CD4-positive, CD25-positive, alpha-beta regulatory T cell (primary cell): ENCODE data around the gene ELOVL5. TPM values are rescaled to one million over a fixed set of nuclear protein-coding genes. Genes with fewer than 3 reads are reported as not detected.

Experiments
- ATAC-seq, 2 donors: fragments of 150-1000 bp; cut with Tn5 transposase; one replicate each; pipeline ENCODE4 v1.10.0; 2021; ENCODE audit warnings: low read depth in 2 of 2, moderate number of reproducible peaks in 2 of 2, moderate library complexity in 1 of 2
- DNase-seq, 3 donors: peaks; one replicate each; pipeline versions ENCODE4 v3.0.0 to v3.0.0-alpha.2; 2012 to 2022; ENCODE audit warnings: mixed read lengths in 1 of 3
- H3K27ac ChIP-seq: one replicate; pipeline ENCODE4 v1.7.0; 2013; ENCODE audit warnings: mild to moderate bottlenecking, low read length; ENCODE audit not compliant: insufficient read depth, poor library complexity, severe bottlenecking
- H3K27me3 ChIP-seq: one replicate; pipeline ENCODE4 v1.7.0; 2013; ENCODE audit warnings: low read length; ENCODE audit not compliant: control insufficient read depth, insufficient read depth
- H3K36me3 ChIP-seq: one replicate; pipeline ENCODE4 v1.7.0; 2013; ENCODE audit warnings: mild to moderate bottlenecking, low read length, moderate library complexity; ENCODE audit not compliant: control insufficient read depth, insufficient read depth
- H3K4me1 ChIP-seq: 2 replicates; pipeline ENCODE4 v1.7.0; 2013; ENCODE audit warnings: mild to moderate bottlenecking, low read length; ENCODE audit not compliant: insufficient read depth, control insufficient read depth, poor library complexity, severe bottlenecking
- H3K4me3 ChIP-seq: one replicate; pipeline ENCODE4 v1.7.0; 2013; ENCODE audit warnings: low read depth, mild to moderate bottlenecking, low read length, moderate library complexity
- H3K9me3 ChIP-seq, 2 experiments: 1 replicate in 1 of 2; 2 replicates in 1 of 2; pipeline ENCODE4 v1.7.0; 2013; ENCODE audit warnings: low read length in 2 of 2, mild to moderate bottlenecking in 1 of 2, moderate library complexity in 1 of 2; ENCODE audit not compliant: control insufficient read depth in 2 of 2
- H3K27ac Mint-ChIP-seq, 3 donors: one replicate each; pipeline ENCODE4 v1.8.0; 2020 to 2022; ENCODE audit warnings: mild to moderate bottlenecking in 3 of 3, mixed read lengths in 3 of 3, moderate library complexity in 2 of 3
- H3K27me3 Mint-ChIP-seq: one replicate; pipeline ENCODE4 v1.8.0; 2022; ENCODE audit warnings: mild to moderate bottlenecking, mixed read lengths
- H3K36me3 Mint-ChIP-seq: one replicate; pipeline ENCODE4 v1.8.0; 2020; ENCODE audit warnings: mixed read lengths
- H3K4me1 Mint-ChIP-seq, 4 donors: one replicate each; pipeline ENCODE4 v1.8.0; 2020 to 2022; ENCODE audit warnings: mixed read lengths in 4 of 4, mild to moderate bottlenecking in 1 of 4
- H3K4me3 Mint-ChIP-seq, 4 donors: one replicate each; pipeline ENCODE4 v1.8.0; 2020 to 2022; ENCODE audit warnings: mild to moderate bottlenecking in 4 of 4, mixed read lengths in 4 of 4, moderate library complexity in 3 of 4
- H3K9me3 Mint-ChIP-seq, 7 donors: one replicate each; pipeline ENCODE4 v1.8.0; 2020 to 2022; ENCODE audit warnings: mixed read lengths in 7 of 7, mild to moderate bottlenecking in 3 of 7, moderate library complexity in 2 of 7
- polyA plus RNA-seq, 4 donors: library from polyadenylated mRNA; unstranded; fragments of 300-500 nt; fragmentation: Illumina TruSeq; gene quantifications; one replicate each; pipeline ENCODE4 v1.2.3, GENCODE V29; 2021
- total RNA-seq: library from RNA; stranded (reverse); gene quantifications from one replicate; pipeline ENCODE4 v1.2.3, GENCODE V29; 2022

Gene ELOVL5
- total and polyA plus RNA-seq, 5 donors from 2014 or later: 139 to 201 (median 159) TPM

DNA sequence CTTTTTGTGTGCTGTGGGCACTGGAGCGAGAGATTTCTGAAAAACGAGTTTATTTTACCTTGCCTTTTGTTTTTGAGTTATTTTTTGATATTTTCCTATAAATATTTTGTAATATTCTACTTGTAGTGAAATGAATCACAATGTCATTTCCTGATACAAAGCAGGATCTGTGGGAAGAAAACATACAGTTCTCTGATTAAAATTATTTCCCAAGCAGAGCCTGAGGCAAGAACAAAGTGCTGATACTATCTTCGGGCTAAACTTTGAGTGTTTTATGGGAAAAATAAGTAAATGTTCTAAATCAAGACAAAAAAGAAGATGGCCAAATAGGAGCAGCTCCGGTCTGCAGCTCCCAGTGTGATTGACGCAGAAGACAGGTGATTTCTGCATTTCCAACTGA lies 33.7 kb upstream of the ELOVL5 start:
- Histone ChIP-seq H3K4me1 (no peaks in the 10 kb centered on the region), H3K27ac (no peak overlapping the region), H3K27me3 (peaks cover 5% of the 10 kb centered on the region), H3K36me3 (no peaks in the 10 kb centered on the region), H3K9me3 (no peaks in the 10 kb centered on the region), H3K4me3 (no peak overlapping the region)
- H3K4me3 Mint-ChIP-seq: no peak overlapping the region
- H3K27ac Mint-ChIP-seq: no peak overlapping the region
- DNase-seq (no peak), ATAC-seq (no peak)
- H3K36me3 Mint-ChIP-seq: peaks cover 4% of the 10 kb centered on the region
- H3K4me1 Mint-ChIP-seq: no peaks in the 10 kb centered on the region
- peaks cover 0 to 5% (median 0%) of the 10 kb centered on the region in 7 donors for H3K9me3 Mint-ChIP-seq
- peaks cover 63% of the 10 kb centered on the region for H3K27me3 Mint-ChIP-seq

DNA sequence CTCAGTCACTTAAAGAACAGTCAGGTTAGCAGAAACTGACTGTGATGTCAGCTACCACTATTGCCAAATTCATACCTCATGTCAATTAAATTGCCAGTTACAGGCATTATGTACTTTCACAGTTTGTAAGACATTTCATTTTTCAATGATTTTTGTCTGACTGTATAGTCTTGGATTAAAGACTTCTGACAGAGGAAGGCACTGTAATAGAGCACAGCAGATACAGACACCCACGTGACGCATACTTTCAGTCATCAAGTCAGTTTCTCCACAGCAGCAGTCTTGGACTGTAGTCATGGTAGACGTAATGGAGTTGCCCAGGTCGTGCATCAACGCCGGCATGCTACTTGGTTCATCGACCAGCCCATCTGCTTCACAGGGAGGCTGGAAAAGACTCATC lies 29.5 kb upstream of the ELOVL5 start:
- Mint-ChIP-seq H3K4me3 (no peak overlapping the region), H3K27me3 (peaks cover 44% of the 10 kb centered on the region), H3K36me3 (no peaks in the 10 kb centered on the region), H3K27ac (no peak overlapping the region), H3K9me3 (peaks cover 0 to 1% (median 0%) of the 10 kb centered on the region in 7 donors), H3K4me1 (no peaks in the 10 kb centered on the region)
- no peaks in the 10 kb centered on the region for H3K36me3 ChIP-seq
- H3K4me3 ChIP-seq: no peak overlapping the region
- no peaks in the 10 kb centered on the region for H3K4me1 ChIP-seq
- no peak overlapping the region for H3K27ac ChIP-seq
- peaks cover 7% of the 10 kb centered on the region for H3K27me3 ChIP-seq
- no peaks in the 10 kb centered on the region for H3K9me3 ChIP-seq
- ATAC-seq: no peak
- DNase-seq: no peak

GRCh38 chr6:53377793-53378192 lies 29.0 kb upstream of the ELOVL5 start:
- H3K36me3 ChIP-seq: no peaks in the 10 kb centered on the region
- H3K4me3 ChIP-seq: no peak overlapping the region
- Mint-ChIP-seq H3K9me3 (peaks cover 0 to 1% (median 0%) of the 10 kb centered on the region in 7 donors), H3K4me3 (no peak overlapping the region), H3K27me3 (peaks cover 40% of the 10 kb centered on the region), H3K4me1 (no peaks in the 10 kb centered on the region), H3K36me3 (no peaks in the 10 kb centered on the region), H3K27ac (no peak overlapping the region)
- ATAC-seq (no peak), DNase-seq (no peak)
- no peaks in the 10 kb centered on the region for H3K9me3 ChIP-seq
- no peak overlapping the region for H3K27ac ChIP-seq
- H3K4me1 ChIP-seq: no peaks in the 10 kb centered on the region
- peaks cover 7% of the 10 kb centered on the region for H3K27me3 ChIP-seq

GRCh38 chr6:53377289-53377688 lies 28.5 kb upstream of the ELOVL5 start:
- ATAC-seq (no peak), DNase-seq (no peak)
- peaks cover 35% of the 10 kb centered on the region for H3K27me3 Mint-ChIP-seq
- no peaks in the 10 kb centered on the region for H3K4me1 Mint-ChIP-seq
- H3K27ac Mint-ChIP-seq: no peak overlapping the region
- Histone ChIP-seq H3K27me3 (peaks cover 7% of the 10 kb centered on the region), H3K36me3 (no peaks in the 10 kb centered on the region), H3K4me1 (no peaks in the 10 kb centered on the region), H3K4me3 (no peak overlapping the region), H3K9me3 (no peaks in the 10 kb centered on the region), H3K27ac (no peak overlapping the region)
- no peaks in the 10 kb centered on the region for H3K36me3 Mint-ChIP-seq
- H3K4me3 Mint-ChIP-seq: peak overlapping the region in 1 of 4 donors; percentile 30
- H3K9me3 Mint-ChIP-seq: peaks cover 0 to 1% (median 0%) of the 10 kb centered on the region in 7 donors

- H3K4me1 Mint-ChIP-seq: no peaks in the 10 kb centered on the region
- no peak for DNase-seq
- ATAC-seq: no peak
- peaks cover 30% of the 10 kb centered on the region for H3K27me3 Mint-ChIP-seq
- no peak overlapping the region for H3K27ac Mint-ChIP-seq
- H3K36me3 Mint-ChIP-seq: no peaks in the 10 kb centered on the region
- H3K4me3 Mint-ChIP-seq: no peak overlapping the region
- Histone ChIP-seq H3K4me3 (no peak overlapping the region), H3K36me3 (no peaks in the 10 kb centered on the region), H3K4me1 (no peaks in the 10 kb centered on the region), H3K9me3 (no peaks in the 10 kb centered on the region), H3K27me3 (peaks cover 7% of the 10 kb centered on the region), H3K27ac (no peak overlapping the region)
- peaks cover 0 to 1% (median 0%) of the 10 kb centered on the region in 7 donors for H3K9me3 Mint-ChIP-seq
These were observed 28.0 kb upstream of the ELOVL5 start for GRCh38 chr6:53376661-53377226.

GRCh38 chr6:53375847-53376246 lies 27.1 kb upstream of the ELOVL5 start:
- DNase-seq (no peak), ATAC-seq (no peak)
- Histone ChIP-seq H3K36me3 (no peaks in the 10 kb centered on the region), H3K4me3 (no peak overlapping the region), H3K27me3 (peaks cover 7% of the 10 kb centered on the region), H3K4me1 (no peaks in the 10 kb centered on the region), H3K9me3 (no peaks in the 10 kb centered on the region), H3K27ac (no peak overlapping the region)
- Mint-ChIP-seq H3K27me3 (peaks cover 26% of the 10 kb centered on the region), H3K36me3 (no peaks in the 10 kb centered on the region), H3K4me1 (no peaks in the 10 kb centered on the region), H3K27ac (no peak overlapping the region), H3K9me3 (peaks cover 0 to 1% (median 0%) of the 10 kb centered on the region in 7 donors), H3K4me3 (no peak overlapping the region)

DNA sequence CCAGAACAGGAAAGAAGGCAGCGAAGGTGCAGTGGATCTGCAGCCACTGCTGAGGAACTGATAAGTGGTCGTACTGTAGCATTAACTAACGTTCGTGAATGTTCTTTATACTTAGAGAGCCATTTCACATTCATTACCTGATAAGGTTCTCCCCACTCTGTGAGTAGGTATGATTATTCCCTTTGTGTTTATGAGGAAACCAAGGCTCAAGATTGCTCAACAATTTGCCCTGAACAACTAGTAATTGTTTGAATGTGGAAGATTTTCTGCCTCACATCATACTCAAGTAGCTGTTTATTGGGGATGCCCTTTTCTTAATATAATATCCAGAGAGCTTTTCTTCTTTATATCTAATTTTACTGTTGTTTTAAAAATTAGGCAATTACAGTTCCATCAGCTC lies 24.9 kb upstream of the ELOVL5 start:
- H3K4me1 Mint-ChIP-seq: peaks cover 0 to 10% (median 6%) of the 10 kb centered on the region in 4 donors
- no peaks in the 10 kb centered on the region for H3K36me3 Mint-ChIP-seq
- H3K27me3 ChIP-seq: peaks cover 7% of the 10 kb centered on the region
- no peak overlapping the region for H3K4me3 Mint-ChIP-seq
- H3K9me3 ChIP-seq: no peaks in the 10 kb centered on the region
- H3K36me3 ChIP-seq: no peaks in the 10 kb centered on the region
- H3K27me3 Mint-ChIP-seq: peaks cover 29% of the 10 kb centered on the region
- ATAC-seq: no peak
- peaks cover 4% of the 10 kb centered on the region for H3K4me1 ChIP-seq
- no peak overlapping the region for H3K27ac Mint-ChIP-seq
- no peak for DNase-seq
- H3K9me3 Mint-ChIP-seq: peaks cover 0 to 2% (median 0%) of the 10 kb centered on the region in 7 donors
- H3K27ac ChIP-seq: no peak overlapping the region
- no peak overlapping the region for H3K4me3 ChIP-seq

DNA sequence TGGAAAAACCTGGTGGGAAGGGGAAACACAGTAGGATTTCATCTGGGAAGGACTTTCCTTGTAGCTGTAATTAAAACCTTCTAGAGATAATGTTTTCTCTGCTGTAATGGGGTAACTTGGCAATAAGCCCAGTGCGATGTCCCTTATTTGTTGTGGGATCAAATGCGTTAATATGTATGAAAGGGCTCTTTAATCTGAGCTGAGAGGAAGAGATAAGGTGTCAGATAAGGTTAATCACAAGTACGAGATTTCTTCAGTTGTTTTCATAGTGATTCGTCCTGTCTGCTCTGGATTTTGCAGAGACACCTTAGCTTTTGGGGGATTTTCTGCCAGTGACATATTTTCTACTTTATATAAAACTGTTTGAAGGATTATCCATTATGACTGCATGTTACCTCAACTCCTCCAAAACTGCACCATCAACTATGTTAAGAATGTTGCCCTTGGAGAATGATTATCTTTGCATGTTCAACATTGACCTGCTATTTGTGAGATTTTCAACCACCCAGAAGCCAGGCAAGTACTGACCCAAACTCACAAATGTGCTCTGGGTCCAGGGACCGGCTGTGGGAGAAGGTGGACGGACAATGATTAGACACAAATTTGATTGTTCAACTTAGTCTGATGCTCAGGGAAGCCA lies 21.2 kb upstream of the ELOVL5 start:
- H3K9me3 ChIP-seq: no peaks in the 10 kb centered on the region
- Mint-ChIP-seq H3K36me3 (no peaks in the 10 kb centered on the region), H3K27me3 (peaks cover 14% of the 10 kb centered on the region), H3K4me1 (peaks cover 0 to 19% (median 6%) of the 10 kb centered on the region in 4 donors), H3K27ac (peak overlapping the region in 1 of 3 donors; percentile 22), H3K9me3 (peaks cover 0 to 6% (median 0%) of the 10 kb centered on the region in 7 donors), H3K4me3 (no peak overlapping the region)
- ATAC-seq (no peak), DNase-seq (no peak)
- no peaks in the 10 kb centered on the region for H3K36me3 ChIP-seq
- H3K27ac ChIP-seq: no peak overlapping the region
- peaks cover 4% of the 10 kb centered on the region for H3K4me1 ChIP-seq
- H3K4me3 ChIP-seq: no peak overlapping the region
- H3K27me3 ChIP-seq: no peaks in the 10 kb centered on the region
